OCI-LY1 (cell line): ENCODE results near the gene DIP2A.

ENCODE experiments used
- H2AFZ ChIP-seq: fragments of 200-600 bp; sonication (generic), shearing (Covaris generic); 2 replicates; pipeline ENCODE4 v1.6.0; 2014; ENCODE audit warnings: antibody characterized with exemption, mild to moderate bottlenecking, low read length
- H3F3A ChIP-seq: fragments of 200-600 bp; sonication (generic), shearing (Covaris generic); 2 replicates; pipeline ENCODE4 v1.6.0; 2014; ENCODE audit warnings: mild to moderate bottlenecking, antibody characterized with exemption, low read length, moderate library complexity; ENCODE audit not compliant: insufficient read depth
- H3K27ac ChIP-seq: fragments of 200-600 bp; sonication (generic); 2 replicates; pipeline ENCODE4 v1.5.1; 2014; ENCODE audit warnings: low read length, mixed run types, mild to moderate bottlenecking, low read depth; ENCODE audit not compliant: poor library complexity, severe bottlenecking
- H3K27me3 ChIP-seq: fragments of 200-600 bp; sonication (generic); 2 replicates; pipeline ENCODE4 v1.6.0; 2014; ENCODE audit warnings: antibody characterized with exemption, mild to moderate bottlenecking, low read length, moderate library complexity; ENCODE audit not compliant: insufficient read depth
- H3K36me3 ChIP-seq: fragments of 200-600 bp; sonication (generic); 2 replicates; pipeline ENCODE4 v1.6.1; 2014; ENCODE audit warnings: mild to moderate bottlenecking, antibody characterized with exemption, low read length, moderate library complexity, mixed read lengths; ENCODE audit not compliant: insufficient read depth
- H3K4me1 ChIP-seq: fragments of 200-600 bp; sonication (generic); 2 replicates; pipeline ENCODE4 v1.5.1; 2014; ENCODE audit warnings: mild to moderate bottlenecking, low read length, moderate library complexity; ENCODE audit not compliant: insufficient read depth, severe bottlenecking
- H3K4me2 ChIP-seq: fragments of 200-600 bp; sonication (generic), shearing (Covaris generic); 2 replicates; pipeline ENCODE4 v1.6.1; 2014; ENCODE audit warnings: low read length
- H3K4me3 ChIP-seq: fragments of 200-600 bp; sonication (generic); 2 replicates; pipeline ENCODE4 v1.5.1; 2014; ENCODE audit warnings: low read length, low read depth, mild to moderate bottlenecking, mixed read lengths; ENCODE audit not compliant: poor library complexity, severe bottlenecking
- H3K79me2 ChIP-seq: fragments of 200-600 bp; shearing (Covaris generic); 2 replicates; pipeline ENCODE4 v1.6.1; 2016; ENCODE audit warnings: mixed run types, low read length, mixed read lengths; ENCODE audit not compliant: insufficient read depth
- H3K9ac ChIP-seq: fragments of 200-600 bp; sonication (generic), shearing (Covaris generic); 2 replicates; pipeline ENCODE4 v1.6.1; 2014; ENCODE audit warnings: mild to moderate bottlenecking, low read length, mixed read lengths
- H3K9me2 ChIP-seq: fragments of 200-600 bp; sonication (generic), shearing (Covaris generic); 2 replicates; pipeline ENCODE4 v1.6.1; 2014; ENCODE audit warnings: low read depth, mild to moderate bottlenecking, low read length, mixed read lengths
- H3K9me3 ChIP-seq: fragments of 200-600 bp; shearing (Covaris generic); 2 replicates; pipeline ENCODE4 v1.6.1; 2014; ENCODE audit warnings: low read length, mixed read lengths
- H4K20me1 ChIP-seq: fragments of 200-600 bp; sonication (generic), shearing (Covaris generic); 2 replicates; pipeline ENCODE4 v1.6.0; 2016; ENCODE audit warnings: mild to moderate bottlenecking, low read length; ENCODE audit not compliant: insufficient read depth
- CTCF ChIP-seq: fragments of 200-600 bp; sonication (generic), shearing (Covaris generic); IDR thresholded peaks from 2 replicates; pipeline ENCODE4 v1.5.1; 2017; ENCODE audit warnings: mild to moderate bottlenecking, antibody characterized with exemption, low read length, moderate library complexity, mixed read lengths
- EZH2 ChIP-seq: fragments of 200-600 bp; sonication (generic), shearing (Covaris generic); IDR thresholded peaks from 2 replicates; pipeline ENCODE4 v1.8.0; 2017; ENCODE audit warnings: borderline replicate concordance, mixed run types, mild to moderate bottlenecking, antibody characterized with exemption, low read length, moderate library complexity, mixed read lengths

DIP2A gene

GRCh38 chr21:46468108-46468774, 9.6 kb downstream of the DIP2A start:
- no peaks in the 10 kb centered on the region for H3K79me2 ChIP-seq
- H3K9ac ChIP-seq, result no peak overlapping the region
- peaks cover 7% of the 10 kb centered on the region; the same call in 1 of the 2 replicates for H3K36me3 ChIP-seq
- no peak overlapping the region for H3K27ac ChIP-seq
- H4K20me1 ChIP-seq, result no peaks in the 10 kb centered on the region
- no peaks in the 10 kb centered on the region for H3F3A ChIP-seq
- no peak overlapping the region for H3K4me2 ChIP-seq
- no peak overlapping the region for H3K4me3 ChIP-seq
- peaks cover 14% of the 10 kb centered on the region for H3K4me1 ChIP-seq
- H3K9me2 ChIP-seq, result no peaks in the 10 kb centered on the region
- no peak for TF ChIP-seq EZH2
- TF ChIP-seq CTCF, result no peak
- H3K27me3 ChIP-seq, result no peaks in the 10 kb centered on the region
- no peak overlapping the region for H2AFZ ChIP-seq
- H3K9me3 ChIP-seq, result no peaks in the 10 kb centered on the region

- Histone ChIP-seq H3K4me2 (no peak overlapping the region), H3K9ac (no peak overlapping the region), H3K27me3 (no peaks in the 10 kb centered on the region), H4K20me1 (no peaks in the 10 kb centered on the region), H3K27ac (no peak overlapping the region), H3K4me1 (peaks cover 14% of the 10 kb centered on the region), H3K79me2 (no peaks in the 10 kb centered on the region), H3F3A (no peaks in the 10 kb centered on the region), H2AFZ (no peak overlapping the region), H3K9me2 (no peaks in the 10 kb centered on the region), H3K9me3 (no peaks in the 10 kb centered on the region), H3K4me3 (no peak overlapping the region), H3K36me3 (0 out of 2 replicates have a peak, but pooled peaks cover 3% of the 10 kb centered on the region)
- no peak for TF ChIP-seq EZH2
- TF ChIP-seq CTCF, result no peak
Measured at GRCh38 chr21:46469275-46469674, 10.6 kb downstream of the DIP2A start.

GRCh38 chr21:46471514-46471913, 12.8 kb downstream of the DIP2A start:
- H3K36me3 ChIP-seq, result no peaks in the 10 kb centered on the region
- no peaks in the 10 kb centered on the region for H3K9me3 ChIP-seq
- H3K27me3 ChIP-seq, result no peaks in the 10 kb centered on the region
- no peaks in the 10 kb centered on the region for H4K20me1 ChIP-seq
- TF ChIP-seq CTCF (no peak), EZH2 (no peak)
- H2AFZ ChIP-seq, result no peak overlapping the region
- H3K9ac ChIP-seq, result no peak overlapping the region
- H3K9me2 ChIP-seq, result no peaks in the 10 kb centered on the region
- no peak overlapping the region for H3K27ac ChIP-seq
- H3K79me2 ChIP-seq, result no peaks in the 10 kb centered on the region
- H3K4me2 ChIP-seq, result no peak overlapping the region
- H3K4me1 ChIP-seq, result peaks cover 14% of the 10 kb centered on the region
- no peak overlapping the region for H3K4me3 ChIP-seq
- H3F3A ChIP-seq, result no peaks in the 10 kb centered on the region
